ENCODE measurements around the gene AGBL1.

AGBL1 gene

DNA sequence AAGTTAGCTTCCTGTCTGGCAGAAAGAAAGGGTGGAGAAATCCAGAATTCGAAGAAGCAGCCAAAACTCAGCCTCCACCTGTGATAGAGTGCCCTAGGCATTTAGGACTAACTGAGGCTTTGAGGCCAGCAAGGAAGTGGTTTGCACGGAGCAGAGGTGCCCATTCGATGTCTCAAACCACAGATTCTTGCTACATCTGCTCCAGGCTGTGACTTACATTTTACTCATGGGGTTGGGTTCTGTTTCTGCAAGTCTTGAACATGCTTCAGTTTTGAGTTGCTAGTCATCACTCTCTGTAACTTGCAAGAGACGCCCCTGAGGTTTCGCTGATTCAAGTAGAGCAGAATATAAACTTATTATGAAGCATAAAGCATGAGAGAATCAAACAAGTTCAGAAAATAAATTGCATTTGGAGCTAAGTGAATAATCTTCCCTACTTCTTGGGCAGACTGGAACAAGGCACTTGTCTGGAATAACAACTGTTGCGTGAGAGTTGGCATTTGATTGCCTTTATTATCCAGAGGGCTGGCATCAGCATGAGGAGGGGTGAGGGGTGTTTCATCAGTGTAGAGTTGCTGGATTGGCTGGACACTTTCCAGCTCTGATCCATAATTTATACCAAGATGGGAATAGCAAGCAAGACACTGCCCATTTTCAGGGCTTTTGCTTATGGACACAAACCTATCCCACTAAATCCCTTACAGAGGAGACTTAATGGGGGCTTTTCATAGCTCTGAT lies 256.5 kb downstream of the AGBL1 start:
- H3K4me1 ChIP-seq (ENCODE audit: insufficient read depth, low read length), result peaks cover 7% of the 10 kb centered on the region
- no peaks in the 10 kb centered on the region for H3K36me3 ChIP-seq (ENCODE audit: insufficient read depth, low read length)
- no peak overlapping the region for H3K4me3 ChIP-seq (ENCODE audit: low read depth in 1 of 2, low read length in 2 of 2)
- H3K9ac ChIP-seq (ENCODE audit: low read depth, low read length), result no peak overlapping the region
- H2AFZ ChIP-seq (ENCODE audit: low read depth, low read length), result no peak overlapping the region
- TF ChIP-seq EZH2 (IDR thresholded peaks at IDR 0.05; ENCODE audit: borderline replicate concordance, low read depth, low read length, severe bottlenecking) (no peak), CTCF (IDR thresholded peaks at IDR 0.05; ENCODE audit: borderline replicate concordance, extremely low read depth, low read length, poor library complexity, severe bottlenecking) (no peak)
- DNase-seq (peak; percentile 46), ATAC-seq (ENCODE audit: insufficient read depth, low read depth) (peak; percentile 97)
- H3K79me2 ChIP-seq (ENCODE audit: insufficient read depth, low read length), result no peaks in the 10 kb centered on the region
- no peaks in the 10 kb centered on the region for H3K27me3 ChIP-seq (ENCODE audit: insufficient read depth, low read length, poor library complexity)
- H3K9me3 ChIP-seq (ENCODE audit: insufficient read depth, low read length, severe bottlenecking), result no peaks in the 10 kb centered on the region
- H3K4me2 ChIP-seq (ENCODE audit: insufficient read depth, low read length), result no peak overlapping the region
- no peak overlapping the region for H3K27ac ChIP-seq (ENCODE audit: low read length)
- H4K20me1 ChIP-seq (ENCODE audit: insufficient read depth, low read length), result no peaks in the 10 kb centered on the region

- H4K20me1 ChIP-seq (ENCODE audit: insufficient read depth, low read length), result no peaks in the 10 kb centered on the region
Observed at GRCh38 chr15:86337071-86337470, 257.4 kb downstream of the AGBL1 start.

DNA sequence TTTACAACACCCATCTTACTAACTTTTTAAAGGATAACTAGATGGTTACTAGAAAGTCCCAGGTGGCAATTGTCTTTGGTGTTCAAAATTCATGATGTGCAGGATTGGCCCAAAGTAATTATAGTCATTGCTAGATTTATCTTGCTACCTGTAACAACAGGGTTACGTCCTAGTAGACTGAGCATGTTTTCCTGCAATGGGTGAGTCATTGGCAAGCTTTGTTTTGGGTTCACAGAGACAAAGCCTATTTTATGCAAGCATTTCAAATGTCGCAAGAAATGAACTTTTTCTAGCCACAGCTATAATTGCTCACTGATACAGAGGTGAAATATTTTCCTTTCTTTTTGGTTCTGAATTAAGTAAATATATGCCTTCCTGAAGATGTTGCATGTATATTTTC lies 267.6 kb downstream of the AGBL1 start:
- Histone ChIP-seq H3K4me2 (ENCODE audit: insufficient read depth, low read length) (no peak overlapping the region), H3K27ac (ENCODE audit: low read length) (no peak overlapping the region), H3K4me1 (ENCODE audit: insufficient read depth, low read length) (no peaks in the 10 kb centered on the region), H3K27me3 (ENCODE audit: insufficient read depth, low read length, poor library complexity) (no peaks in the 10 kb centered on the region), H3K4me3 (ENCODE audit: low read depth in 1 of 2, low read length in 2 of 2) (no peak overlapping the region), H3K36me3 (ENCODE audit: insufficient read depth, low read length) (no peaks in the 10 kb centered on the region), H3K79me2 (ENCODE audit: insufficient read depth, low read length) (no peaks in the 10 kb centered on the region), H2AFZ (ENCODE audit: low read depth, low read length) (no peak overlapping the region), H4K20me1 (ENCODE audit: insufficient read depth, low read length) (no peaks in the 10 kb centered on the region), H3K9me3 (ENCODE audit: insufficient read depth, low read length, severe bottlenecking) (no peaks in the 10 kb centered on the region), H3K9ac (ENCODE audit: low read depth, low read length) (no peak overlapping the region)
- DNase-seq (no peak), ATAC-seq (ENCODE audit: insufficient read depth, low read depth) (no peak)
- TF ChIP-seq EZH2 (IDR thresholded peaks at IDR 0.05; ENCODE audit: borderline replicate concordance, low read depth, low read length, severe bottlenecking), result no peak
- no peak for TF ChIP-seq CTCF (IDR thresholded peaks at IDR 0.05; ENCODE audit: borderline replicate concordance, extremely low read depth, low read length, poor library complexity, severe bottlenecking)

More at GRCh38 chr15:86337071-86337470, 257.4 kb downstream of the AGBL1 start:
- no peak overlapping the region for H3K4me3 ChIP-seq (ENCODE audit: low read depth in 1 of 2, low read length in 2 of 2)
- no peak overlapping the region for H3K9ac ChIP-seq (ENCODE audit: low read depth, low read length)
- no peaks in the 10 kb centered on the region for H3K79me2 ChIP-seq (ENCODE audit: insufficient read depth, low read length)
- no peaks in the 10 kb centered on the region for H3K9me3 ChIP-seq (ENCODE audit: insufficient read depth, low read length, severe bottlenecking)
- no peak overlapping the region for H3K4me2 ChIP-seq (ENCODE audit: insufficient read depth, low read length)
- no peak overlapping the region for H3K27ac ChIP-seq (ENCODE audit: low read length)
- no peaks in the 10 kb centered on the region for H3K36me3 ChIP-seq (ENCODE audit: insufficient read depth, low read length)
- DNase-seq (no peak), ATAC-seq (ENCODE audit: insufficient read depth, low read depth) (no peak)
- no peaks in the 10 kb centered on the region for H3K27me3 ChIP-seq (ENCODE audit: insufficient read depth, low read length, poor library complexity)
- TF ChIP-seq EZH2 (IDR thresholded peaks at IDR 0.05; ENCODE audit: borderline replicate concordance, low read depth, low read length, severe bottlenecking), result no peak
- TF ChIP-seq CTCF (IDR thresholded peaks at IDR 0.05; ENCODE audit: borderline replicate concordance, extremely low read depth, low read length, poor library complexity, severe bottlenecking), result no peak
- no peak overlapping the region for H2AFZ ChIP-seq (ENCODE audit: low read depth, low read length)
- H3K4me1 ChIP-seq (ENCODE audit: insufficient read depth, low read length), result peaks cover 7% of the 10 kb centered on the region

Data from DND-41 (cell line).